WTC11 (cell line): Measurements from ENCODE around the gene NKAIN2.

ENCODE experiments used
- CBFB ChIP-seq: sonication (generic); formaldehyde crosslinking; IDR thresholded peaks from 2 replicates; pipeline ENCODE4 v1.8.1; 2022; ENCODE audit warnings: mild to moderate bottlenecking, low read depth, missing genetic modification reagents
- CTCF ChIP-seq: fragments of 200-600 bp; IDR thresholded peaks from 2 replicates; pipeline ENCODE4 v1.8.0; 2022; ENCODE audit warnings: antibody characterized with exemption
- JUN ChIP-seq: sonication (generic); formaldehyde crosslinking; IDR thresholded peaks from 2 replicates; pipeline ENCODE4 v1.8.0; 2023; ENCODE audit warnings: mild to moderate bottlenecking, missing genetic modification reagents
- MAX ChIP-seq: sonication (generic); formaldehyde crosslinking; IDR thresholded peaks from 2 replicates; pipeline ENCODE4 v1.8.0; 2022; ENCODE audit warnings: mild to moderate bottlenecking, missing genetic modification reagents
- ZNF121 ChIP-seq: sonication (generic); formaldehyde crosslinking; IDR thresholded peaks from 2 replicates; pipeline ENCODE4 v1.8.0; 2023; ENCODE audit warnings: missing genetic modification reagents

GRCh38 chr6:124536157-124536841, 732.6 kb downstream of the NKAIN2 start:
- TF ChIP-seq CTCF (no peak), CBFB (CRISPR knock-in tag) (no peak), MAX (no peak), ZNF121 (no peak), JUN (CRISPR knock-in tag) (no peak)
